GM13976 (cell line): ENCODE measurements around the gene CXCR3.
A peak's percentile ranks its signal among the peaks of the same experiment; 100 is the strongest.
"Not testable (repeated sequence)": the region's sequence is repeated elsewhere in the genome, so short reads cannot be mapped to it uniquely, and the experiment has no call there.

ENCODE experiments used
- DNase-seq: peaks from one replicate; pipeline ENCODE4 v3.0.0; 2012; ENCODE audit warnings: low spot score
- CTCF ChIP-seq: IDR thresholded peaks from 2 replicates; pipeline ENCODE4 v1.5.1; 2012; ENCODE audit warnings: borderline replicate concordance, mild to moderate bottlenecking; ENCODE audit not compliant: insufficient read depth; ENCODE audit errors: extremely low read depth, missing control alignments, control extremely low read depth
- in situ Hi-C: fragments of 300-500 bp; cut with MboI; formaldehyde crosslinking; loops from one replicate; pipeline ENCODE4 v1.12.0; 2022; ENCODE audit warnings: low sequenced_read_pairs, mixed read lengths, inconsistent platforms; ENCODE audit not compliant: unreplicated experiment

CXCR3 gene

GRCh38 chrX:71578253-71579135 lies 39.8 kb downstream of the CXCR3 start, which contains the start of gene GCNA:
Gene GCNA (plus strand): TSS chrX:71578437. CDS start chrX:71580822, 2,385 bp downstream.
- in situ Hi-C loops = no loop called here
- no peak for TF ChIP-seq CTCF
- peak; percentile 24 for DNase-seq

GRCh38 chrX:71577682-71578081 lies 40.6 kb downstream of the CXCR3 start:
- in situ Hi-C loops = no loop called here
- peak; percentile 17 for DNase-seq

GRCh38 chrX:71573590-71573989 lies 44.7 kb downstream of the CXCR3 start:
- TF ChIP-seq CTCF = no peak
- in situ Hi-C loops = no loop called here
- DNase-seq = no peak

More at GRCh38 chrX:71577682-71578081, 40.6 kb downstream of the CXCR3 start:
- no peak for TF ChIP-seq CTCF

- in situ Hi-C loops, DNase-seq: not testable (repeated sequence)
These were observed 46.9 kb downstream of the CXCR3 start for GRCh38 chrX:71571390-71571789.
